A549 (cell line): Measurements from ENCODE around the gene MAGI2. TPM values are rescaled to one million over a fixed set of nuclear protein-coding genes. Genes with fewer than 3 reads are reported as not detected.

Experiments used
- ATAC-seq, 2 experiments: fragments of 200-7000 bp in 1 of 2; fragments of >200 bp in 1 of 2; cut with Nextera tagmentation in 1 of 2; cut with Tn5 transposase in 1 of 2; 3 replicates each; pipeline versions ENCODE4 v1.8.0 to v1.9.1; 2018 to 2020; ENCODE audit warnings: mild to moderate bottlenecking in 1 of 2, moderate library complexity in 1 of 2
- CTCF ChIA-PET: fragments of 300-600 bp; sonication (Branson Sonifier 250); formaldehyde crosslinking; extraction: SDS; loops from one replicate; lab custom pipeline; 2021; ENCODE audit warnings: antibody characterized with exemption, inconsistent platforms; lab: Yijun Ruan, JAX
- POLR2A ChIA-PET: fragments of 350-600 bp; formaldehyde crosslinking; extraction: SDS; loops from one replicate; lab custom pipeline; 2021; ENCODE audit warnings: antibody characterized with exemption, inconsistent platforms; lab: Yijun Ruan, JAX
- DNase-seq, 2 experiments: peaks; one replicate each; pipeline versions ENCODE4 v3.0.0 to v3.0.0-alpha.2; 2011 to 2016; ENCODE audit warnings: low read depth in 1 of 2, low spot score in 1 of 2
- FAIRE-seq: peaks from 2 replicates; lab custom pipeline; 2011; peaks lifted over from hg19 to GRCh38; lab: Jason Lieb, UNC
- H3K27ac ChIP-seq, 2 experiments: fragments of >200 bp; sonication (Bioruptor Twin); formaldehyde crosslinking; 3 replicates each; pipeline ENCODE4 v1.5.1; 2016 to 2017
- H3K4me1 ChIP-seq: fragments of >200 bp; sonication (Bioruptor Twin); formaldehyde crosslinking; 3 replicates; pipeline ENCODE4 v1.6.1; 2016
- H3K4me2 ChIP-seq: fragments of >200 bp; sonication (Bioruptor Twin); formaldehyde crosslinking; 3 replicates; pipeline ENCODE4 v1.6.1; 2016
- H3K4me3 ChIP-seq: fragments of >200 bp; sonication (Bioruptor Twin); formaldehyde crosslinking; 3 replicates; pipeline ENCODE4 v1.5.1; 2016
- H3K9me3 ChIP-seq: fragments of >200 bp; sonication (Bioruptor Twin); formaldehyde crosslinking; 3 replicates; pipeline ENCODE4 v1.6.1; 2016
- BHLHE40 ChIP-seq: IDR thresholded peaks from 2 replicates; pipeline ENCODE4 v1.6.1; 2012; ENCODE audit warnings: low read depth, low read length, inconsistent platforms
- CHD4 ChIP-seq: fragments of 200-600 bp; sonication (generic); IDR thresholded peaks from 2 replicates; pipeline ENCODE4 v1.6.1; 2016; ENCODE audit warnings: antibody characterized with exemption, mild to moderate bottlenecking, borderline replicate concordance
- EP300 ChIP-seq, 2 experiments: fragments of >200 bp; sonication (Bioruptor Twin); formaldehyde crosslinking; IDR thresholded peaks; 2 replicates in 1 of 2; 3 replicates in 1 of 2; pipeline ENCODE4 v1.6.1; 2016 to 2017
- FOSB ChIP-seq: fragments of 250-450 bp; sonication (Bioruptor Pico); IDR thresholded peaks from 2 replicates; pipeline ENCODE4 v1.5.0; 2020; ENCODE audit warnings: mild to moderate bottlenecking, moderate library complexity
- HOXB5 ChIP-seq: fragments of 250-450 bp; sonication (Bioruptor Pico); IDR thresholded peaks from 2 replicates; pipeline ENCODE4 v1.5.0; 2020; ENCODE audit warnings: mild to moderate bottlenecking, moderate library complexity
- JUNB ChIP-seq: fragments of >200 bp; sonication (Bioruptor Twin); formaldehyde crosslinking; IDR thresholded peaks from 2 replicates; pipeline ENCODE4 v1.6.1; 2016
- KDM1A ChIP-seq: fragments of 200-600 bp; sonication (generic); IDR thresholded peaks from 2 replicates; pipeline ENCODE4 v1.6.1; 2016; ENCODE audit warnings: low read depth, mild to moderate bottlenecking
- MYC ChIP-seq: IDR thresholded peaks from 2 replicates; pipeline ENCODE4 v1.6.1; 2012; ENCODE audit warnings: mild to moderate bottlenecking, inconsistent platforms, low read length, improper control_type of control experiment, borderline replicate concordance
- NPAS2 ChIP-seq: fragments of 250-450 bp; sonication (Bioruptor Pico); IDR thresholded peaks from 2 replicates; pipeline ENCODE4 v1.8.0; 2022; ENCODE audit warnings: mild to moderate bottlenecking, moderate library complexity, borderline replicate concordance
- NR3C1 ChIP-seq: fragments of >200 bp; sonication (Bioruptor Twin); formaldehyde crosslinking; IDR thresholded peaks from 3 replicates; pipeline ENCODE4 v1.6.1; 2017
- PHF8 ChIP-seq: fragments of 200-600 bp; sonication (generic); IDR thresholded peaks from 2 replicates; pipeline ENCODE4 v1.6.1; 2016; ENCODE audit warnings: low read depth, mild to moderate bottlenecking, antibody characterized with exemption, moderate library complexity, borderline replicate concordance
- POLR2AphosphoS2 ChIP-seq: conservative IDR thresholded peaks from 2 replicates; pipeline ENCODE4 v1.6.1; 2012; ENCODE audit warnings: low read length, improper control_type of control experiment, inconsistent platforms
- RAD21 ChIP-seq, 2 experiments: fragments of >200 bp in 1 of 2; sonication (Bioruptor Twin) in 1 of 2; formaldehyde crosslinking in 1 of 2; IDR thresholded peaks in 1 of 2; conservative IDR thresholded peaks in 1 of 2; 2 replicates in 1 of 2; 3 replicates in 1 of 2; pipeline ENCODE4 v1.6.1; 2012 to 2018; ENCODE audit warnings: inconsistent platforms in 1 of 2
- RNF2 ChIP-seq: fragments of 200-600 bp; sonication (generic); IDR thresholded peaks from 2 replicates; pipeline ENCODE4 v1.6.1; 2016; ENCODE audit warnings: low read depth, mild to moderate bottlenecking, antibody characterized with exemption, moderate library complexity, borderline replicate concordance
- WGBS: methylation state at CpG from one replicate; pipeline ENCODE4 v1.1.6; 2017; ENCODE audit errors: missing lambda C conversion rate; 5-methylcytosine and 5-hydroxymethylcytosine counted together
- polyA plus RNA-seq, 4 experiments: library from polyadenylated mRNA; depleted of rRNA in 3 of 4; stranded (reverse); fragments of >200 nt; fragmentation: RNase III in 1 of 4; extraction: RNeasy Plus Mini Kit Qiagen cat#74134 plus additional on column Dnase treatment in 1 of 4; gene quantifications; 2 replicates in 3 of 4; 3 replicates in 1 of 4; pipeline ENCODE4 v1.2.3, GENCODE V29; 2011 to 2017
- TF ChIP-seq, protein P1 (sequence below): fragments of 450-650 bp; IDR thresholded peaks from 2 replicates; pipeline ENCODE4 v1.6.1; 2014; ENCODE audit warnings: antibody characterized with exemption
- TF ChIP-seq, protein P2 (sequence below): IDR thresholded peaks from 2 replicates; pipeline ENCODE4 v1.6.1; 2012; ENCODE audit warnings: low read depth, borderline replicate concordance
- TF ChIP-seq, protein P3 (sequence below): fragments of >200 bp; sonication (Bioruptor Twin); formaldehyde crosslinking; IDR thresholded peaks from 2 replicates; pipeline ENCODE4 v1.6.1; 2016
- TF ChIP-seq, protein P4 (sequence below): fragments of 150-350 bp; IDR thresholded peaks from 2 replicates; pipeline ENCODE4 v1.6.1; 2014; ENCODE audit warnings: low read depth, mild to moderate bottlenecking, low read length
- TF ChIP-seq, protein P5 (sequence below): IDR thresholded peaks from 2 replicates; pipeline ENCODE4 v1.6.1; 2012

MAGI2 gene
- polyA plus RNA-seq, 2 of the 4 experiments (the other 2 are of a cell fraction), result 0.48 to 0.81 TPM

DNA sequence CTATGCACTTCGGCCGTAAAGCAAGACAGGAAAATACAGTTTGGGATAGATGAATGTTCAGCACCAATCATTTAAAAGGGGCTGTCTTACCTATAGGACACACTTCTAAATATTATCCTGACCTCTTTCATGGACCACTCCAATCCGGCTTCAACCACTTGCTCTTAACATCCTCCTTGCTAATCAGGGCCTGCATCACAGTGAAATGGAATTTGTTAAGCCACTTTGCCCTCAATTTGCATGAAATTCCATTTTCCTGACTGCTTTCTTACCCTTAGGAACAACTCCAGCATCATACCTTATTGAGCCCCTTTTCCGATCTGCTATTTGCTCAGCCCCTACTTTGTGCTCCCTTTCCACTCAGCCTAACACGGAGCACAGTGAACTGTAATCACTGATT lies 987.6 kb downstream of the MAGI2 start:
- H3K4me2 ChIP-seq, result no peak overlapping the region
- DNase-seq, result no peak
- H3K4me1 ChIP-seq, result no peaks in the 10 kb centered on the region
- no peak for FAIRE-seq
- ChIA-PET CTCF (no interaction called here), POLR2A (no interaction called here)
- ATAC-seq, result no peak
- no peak overlapping the region for H3K27ac ChIP-seq
- WGBS, result 15% methylated on average over 5 of the region's 5 CpGs
- H3K4me3 ChIP-seq, result no peak overlapping the region
- TF ChIP-seq EP300 (IDR thresholded peaks at IDR 0.05) (no peak), NPAS2 (no peak)
- H3K9me3 ChIP-seq, result no peaks in the 10 kb centered on the region

DNA sequence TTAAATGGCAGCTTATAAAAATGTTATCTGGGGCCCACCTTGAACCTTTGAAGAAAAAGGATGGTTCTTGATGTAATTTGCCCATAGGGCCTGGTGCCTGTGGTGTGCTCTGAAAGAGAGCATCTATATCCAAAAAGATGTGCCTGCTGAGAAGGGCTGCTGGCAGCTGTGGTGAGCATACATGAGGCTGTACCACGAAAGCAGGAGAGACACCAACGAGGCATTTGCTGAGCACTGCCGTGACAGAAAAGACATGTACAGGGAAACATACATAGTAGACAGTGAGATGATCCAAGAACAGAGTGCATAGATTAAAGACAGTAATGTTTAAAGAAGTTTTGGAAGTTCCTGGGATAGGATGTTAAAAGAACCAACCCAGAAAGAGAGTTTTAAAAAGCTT lies 990.4 kb downstream of the MAGI2 start:
- no peaks in the 10 kb centered on the region for H3K4me1 ChIP-seq
- H3K4me2 ChIP-seq, result no peak overlapping the region
- ChIA-PET CTCF (no interaction called here), POLR2A (no interaction called here)
- DNase-seq (no peak), FAIRE-seq (no peak), ATAC-seq (no peak)
- TF ChIP-seq, protein P1, sequence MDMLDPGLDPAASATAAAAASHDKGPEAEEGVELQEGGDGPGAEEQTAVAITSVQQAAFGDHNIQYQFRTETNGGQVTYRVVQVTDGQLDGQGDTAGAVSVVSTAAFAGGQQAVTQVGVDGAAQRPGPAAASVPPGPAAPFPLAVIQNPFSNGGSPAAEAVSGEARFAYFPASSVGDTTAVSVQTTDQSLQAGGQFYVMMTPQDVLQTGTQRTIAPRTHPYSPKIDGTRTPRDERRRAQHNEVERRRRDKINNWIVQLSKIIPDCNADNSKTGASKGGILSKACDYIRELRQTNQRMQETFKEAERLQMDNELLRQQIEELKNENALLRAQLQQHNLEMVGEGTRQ, result no peak
- TF ChIP-seq MYC, result no peak
- no peak for TF ChIP-seq BHLHE40
- TF ChIP-seq, protein P2, sequence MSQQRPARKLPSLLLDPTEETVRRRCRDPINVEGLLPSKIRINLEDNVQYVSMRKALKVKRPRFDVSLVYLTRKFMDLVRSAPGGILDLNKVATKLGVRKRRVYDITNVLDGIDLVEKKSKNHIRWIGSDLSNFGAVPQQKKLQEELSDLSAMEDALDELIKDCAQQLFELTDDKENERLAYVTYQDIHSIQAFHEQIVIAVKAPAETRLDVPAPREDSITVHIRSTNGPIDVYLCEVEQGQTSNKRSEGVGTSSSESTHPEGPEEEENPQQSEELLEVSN, result no peak
- TF ChIP-seq CHD4, result no peak
- TF ChIP-seq POLR2AphosphoS2, result no peak
- TF ChIP-seq RAD21 (conservative IDR thresholded peaks at IDR 0.05 in 1 of 2, IDR thresholded peaks at IDR 0.05 in 1 of 2), result no peak
- no peak for TF ChIP-seq PHF8
- TF ChIP-seq, protein P3, sequence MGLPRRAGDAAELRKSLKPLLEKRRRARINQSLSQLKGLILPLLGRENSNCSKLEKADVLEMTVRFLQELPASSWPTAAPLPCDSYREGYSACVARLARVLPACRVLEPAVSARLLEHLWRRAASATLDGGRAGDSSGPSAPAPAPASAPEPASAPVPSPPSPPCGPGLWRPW, result no peak
- no peak for TF ChIP-seq EP300 (IDR thresholded peaks at IDR 0.05)
- no peak for TF ChIP-seq NR3C1
- no peak for TF ChIP-seq JUNB
- no peak for TF ChIP-seq HOXB5 (CRISPR knock-in tag)
- no peak overlapping the region for H3K27ac ChIP-seq
- H3K4me3 ChIP-seq, result no peak overlapping the region
- no peaks in the 10 kb centered on the region for H3K9me3 ChIP-seq
- WGBS, result 10% methylated on average over 3 of the region's 3 CpGs

GRCh38 chr7:78450706-78451105 lies 1002.8 kb downstream of the MAGI2 start:
- ChIA-PET CTCF (no interaction called here), POLR2A (no interaction called here)
- Histone ChIP-seq H3K27ac (no peak overlapping the region), H3K9me3 (no peaks in the 10 kb centered on the region), H3K4me3 (no peak overlapping the region), H3K4me2 (no peak overlapping the region), H3K4me1 (no peaks in the 10 kb centered on the region)
- WGBS, result 11% methylated on average over 6 of the region's 6 CpGs
- no peak for TF ChIP-seq NR3C1
- TF ChIP-seq FOSB (CRISPR knock-in tag), result no peak
- TF ChIP-seq, protein P4, sequence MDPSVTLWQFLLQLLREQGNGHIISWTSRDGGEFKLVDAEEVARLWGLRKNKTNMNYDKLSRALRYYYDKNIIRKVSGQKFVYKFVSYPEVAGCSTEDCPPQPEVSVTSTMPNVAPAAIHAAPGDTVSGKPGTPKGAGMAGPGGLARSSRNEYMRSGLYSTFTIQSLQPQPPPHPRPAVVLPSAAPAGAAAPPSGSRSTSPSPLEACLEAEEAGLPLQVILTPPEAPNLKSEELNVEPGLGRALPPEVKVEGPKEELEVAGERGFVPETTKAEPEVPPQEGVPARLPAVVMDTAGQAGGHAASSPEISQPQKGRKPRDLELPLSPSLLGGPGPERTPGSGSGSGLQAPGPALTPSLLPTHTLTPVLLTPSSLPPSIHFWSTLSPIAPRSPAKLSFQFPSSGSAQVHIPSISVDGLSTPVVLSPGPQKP, result no peak
- TF ChIP-seq, protein P2, result no peak
- TF ChIP-seq MYC, result no peak
- no peak for TF ChIP-seq RNF2
- TF ChIP-seq, protein P5, sequence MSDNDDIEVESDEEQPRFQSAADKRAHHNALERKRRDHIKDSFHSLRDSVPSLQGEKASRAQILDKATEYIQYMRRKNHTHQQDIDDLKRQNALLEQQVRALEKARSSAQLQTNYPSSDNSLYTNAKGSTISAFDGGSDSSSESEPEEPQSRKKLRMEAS, result no peak
- TF ChIP-seq JUNB, result no peak
- TF ChIP-seq KDM1A, result no peak
- FAIRE-seq, result no peak
- no peak for ATAC-seq
- DNase-seq, result no peak
